Measurements from ENCODE around the gene AK3. TPM values are rescaled to one million over a fixed set of nuclear protein-coding genes. Genes with fewer than 3 reads are reported as not detected.

AK3 gene
- polyA plus RNA-seq, 1 donor (not counting 4 experiments of a cell fraction or from before 2014, with no cell fraction given), result 45.8 TPM

- no peak overlapping the region for H3K4me2 ChIP-seq (ENCODE audit: control insufficient read depth, extremely low read depth, insufficient read depth, low read depth, low read length)
- dilution Hi-C loops (cut with MboI; ENCODE audit: extremely low pct_ligation_motif_present, low sequenced_read_pairs), result no loop called here
- peaks cover 3% of the 10 kb centered on the region for H3K4me1 ChIP-seq (ENCODE audit: control insufficient read depth, extremely low read depth, insufficient read depth, low read length)
Measured at GRCh38 chr9:4689021-4689420, 52.0 kb downstream of the AK3 start.

GRCh38 chr9:4686584-4686983 is 54.4 kb downstream of the AK3 start:
- H3K9me3 ChIP-seq (ENCODE audit: control insufficient read depth, low read depth, low read length), result no peaks in the 10 kb centered on the region
- no peaks in the 10 kb centered on the region for H3K9me1 ChIP-seq (ENCODE audit: control insufficient read depth, extremely low read depth, insufficient read depth, low read length)
- no peak overlapping the region for H3K27ac ChIP-seq (ENCODE audit: control insufficient read depth, insufficient read depth, low read length)
- H3K9ac ChIP-seq (ENCODE audit: control insufficient read depth, extremely low read depth, insufficient read depth, low read length), result no peak overlapping the region
- FAIRE-seq, result no peak
- dilution Hi-C loops (cut with MboI; ENCODE audit: extremely low pct_ligation_motif_present, low sequenced_read_pairs), result no loop called here
- no peaks in the 10 kb centered on the region for H3K27me3 ChIP-seq (ENCODE audit: control insufficient read depth, extremely low read depth, insufficient read depth, low read length)
- DNase-seq (ENCODE audit: low read depth, low spot score), result no peak
- H3K4me1 ChIP-seq (ENCODE audit: control insufficient read depth, extremely low read depth, insufficient read depth, low read length), result peaks cover 3% of the 10 kb centered on the region
- H3K36me3 ChIP-seq (ENCODE audit: control insufficient read depth in 2 of 2, extremely low read depth in 1 of 2, insufficient read depth in 2 of 2, low read length in 2 of 2), result peaks cover 4 to 7% of the 10 kb centered on the region in 2 experiments
- H3K79me2 ChIP-seq (ENCODE audit: control insufficient read depth, insufficient read depth, low read length), result peaks cover 24% of the 10 kb centered on the region
- H3K4me3 ChIP-seq (ENCODE audit: control insufficient read depth in 2 of 3, extremely low read depth in 1 of 3, insufficient read depth in 2 of 3, low read depth in 1 of 3, low read length in 3 of 3), result no peak overlapping the region
- TF ChIP-seq EZH2 (IDR thresholded peaks at IDR 0.05; ENCODE audit: low read length) (no peak), CTCF (optimal IDR thresholded peaks at IDR 0.05 in 1 of 3, IDR thresholded peaks at IDR 0.05 in 1 of 3, conservative IDR thresholded peaks at IDR 0.05 in 1 of 3; ENCODE audit: extremely low read depth in 1 of 3, insufficient read depth in 2 of 3, low read length in 3 of 3) (no peak)
- no peak overlapping the region for H3K4me2 ChIP-seq (ENCODE audit: control insufficient read depth, extremely low read depth, insufficient read depth, low read depth, low read length)
- H2AFZ ChIP-seq (ENCODE audit: control insufficient read depth, low read length), result no peak overlapping the region
- no peaks in the 10 kb centered on the region for H4K20me1 ChIP-seq (ENCODE audit: control insufficient read depth, extremely low read depth, insufficient read depth, low read length)

More at GRCh38 chr9:4689021-4689420, 52.0 kb downstream of the AK3 start:
- H2AFZ ChIP-seq (ENCODE audit: control insufficient read depth, low read length), result no peak overlapping the region
- H4K20me1 ChIP-seq (ENCODE audit: control insufficient read depth, extremely low read depth, insufficient read depth, low read length), result no peaks in the 10 kb centered on the region
- peaks cover 4 to 10% of the 10 kb centered on the region in 2 experiments for H3K36me3 ChIP-seq (ENCODE audit: control insufficient read depth in 2 of 2, extremely low read depth in 1 of 2, insufficient read depth in 2 of 2, low read length in 2 of 2)
- TF ChIP-seq CTCF (optimal IDR thresholded peaks at IDR 0.05 in 1 of 3, IDR thresholded peaks at IDR 0.05 in 1 of 3, conservative IDR thresholded peaks at IDR 0.05 in 1 of 3; ENCODE audit: extremely low read depth in 1 of 3, insufficient read depth in 2 of 3, low read length in 3 of 3) (no peak), EZH2 (IDR thresholded peaks at IDR 0.05; ENCODE audit: low read length) (no peak)
- no peak overlapping the region for H3K27ac ChIP-seq (ENCODE audit: control insufficient read depth, insufficient read depth, low read length)
- no peak overlapping the region for H3K9ac ChIP-seq (ENCODE audit: control insufficient read depth, extremely low read depth, insufficient read depth, low read length)
- no peak for DNase-seq (ENCODE audit: low read depth, low spot score)
- H3K27me3 ChIP-seq (ENCODE audit: control insufficient read depth, extremely low read depth, insufficient read depth, low read length), result no peaks in the 10 kb centered on the region
- FAIRE-seq, result no peak
- no peak overlapping the region for H3K4me3 ChIP-seq (ENCODE audit: control insufficient read depth in 2 of 3, extremely low read depth in 1 of 3, insufficient read depth in 2 of 3, low read depth in 1 of 3, low read length in 3 of 3)
- H3K79me2 ChIP-seq (ENCODE audit: control insufficient read depth, insufficient read depth, low read length), result peaks cover 18% of the 10 kb centered on the region
- no peaks in the 10 kb centered on the region for H3K9me1 ChIP-seq (ENCODE audit: control insufficient read depth, extremely low read depth, insufficient read depth, low read length)
- H3K9me3 ChIP-seq (ENCODE audit: control insufficient read depth, low read depth, low read length), result no peaks in the 10 kb centered on the region
